H1 (cell line): Measurements from ENCODE around the gene SCAP. TPM values are rescaled to one million over a fixed set of nuclear protein-coding genes. Genes with fewer than 3 reads are reported as not detected.

Experiments used
- CTCF ChIA-PET: fragments of 300-600 bp; sonication (Branson Sonifier 250); formaldehyde crosslinking; loops from one replicate; lab custom pipeline; 2021; ENCODE audit not compliant: partially characterized antibody; lab: Charles Lee
- POLR2A ChIA-PET: fragments of 300-600 bp; sonication (Branson Sonifier 250); formaldehyde crosslinking; loops from one replicate; lab custom pipeline; 2021; ENCODE audit warnings: inconsistent platforms; ENCODE audit not compliant: partially characterized antibody; lab: Charles Lee
- DNase-seq, 2 experiments: peaks; one replicate each; pipeline versions ENCODE4 v3.0.0 to v3.0.0-alpha.2; 2010 to 2022; ENCODE audit warnings: low spot score in 2 of 2, low read depth in 1 of 2, mixed read lengths in 1 of 2
- FAIRE-seq: peaks from 2 replicates; lab custom pipeline; 2011; peaks lifted over from hg19 to GRCh38; lab: Jason Lieb, UNC
- H2AFZ ChIP-seq: 2 replicates; pipeline ENCODE4 v1.8.1; 2012; ENCODE audit warnings: low read length, inconsistent platforms
- H2AK5ac ChIP-seq: 2 replicates; pipeline ENCODE4 v1.6.1; 2013; ENCODE audit warnings: low read depth, low read length
- H2BK120ac ChIP-seq: replicated peaks from 2 replicates; pipeline ENCODE3; 2013; ENCODE audit warnings: low read depth, low read length, inconsistent platforms
- H2BK12ac ChIP-seq: 2 replicates; pipeline ENCODE4 v1.6.1; 2013; ENCODE audit warnings: low read depth, low read length
- H2BK15ac ChIP-seq: 2 replicates; pipeline ENCODE4 v1.6.1; 2013; ENCODE audit warnings: low read length
- H2BK20ac ChIP-seq: 2 replicates; pipeline ENCODE4 v1.6.1; 2013; ENCODE audit warnings: low read length
- H2BK5ac ChIP-seq: 2 replicates; pipeline ENCODE4 v1.6.1; 2013; ENCODE audit warnings: low read depth, low read length
- H3K14ac ChIP-seq: 2 replicates; pipeline ENCODE4 v1.6.1; 2013; ENCODE audit warnings: inconsistent platforms; ENCODE audit not compliant: insufficient read length
- H3K18ac ChIP-seq: 2 replicates; pipeline ENCODE4 v1.6.1; 2013; ENCODE audit warnings: low read length; ENCODE audit errors: extremely low read depth
- H3K23ac ChIP-seq: 2 replicates; pipeline ENCODE4 v1.6.1; 2013; ENCODE audit warnings: inconsistent platforms; ENCODE audit not compliant: insufficient read length
- H3K23me2 ChIP-seq: 2 replicates; pipeline ENCODE4 v1.6.1; 2013; ENCODE audit warnings: low read depth, low read length
- H3K27ac ChIP-seq: 2 replicates; pipeline ENCODE4 v1.6.1; 2011; ENCODE audit warnings: low read depth, low read length, inconsistent platforms
- H3K27me3 ChIP-seq, 4 experiments: replicated peaks in 1 of 4; 1 replicate in 1 of 4; 2 replicates in 3 of 4; pipeline versions ENCODE4 v1.6.1 to v1.8.1; 2011 to 2013; ENCODE audit warnings: low read length in 3 of 4, mild to moderate bottlenecking in 3 of 4, inconsistent platforms in 2 of 4, mixed read lengths in 2 of 4, moderate library complexity in 1 of 4; ENCODE audit not compliant: control insufficient read depth in 3 of 4, insufficient read depth in 3 of 4; ENCODE audit errors: extremely low read depth in 1 of 4
- H3K36me3 ChIP-seq, 4 experiments: 2 replicates each; pipeline versions ENCODE4 v1.6.1 to v1.8.1; 2011 to 2013; ENCODE audit warnings: mild to moderate bottlenecking in 4 of 4, low read length in 3 of 4, moderate library complexity in 2 of 4, control low read depth in 1 of 4, inconsistent platforms in 1 of 4; ENCODE audit not compliant: insufficient read depth in 4 of 4, control insufficient read depth in 2 of 4
- H3K4ac ChIP-seq: replicated peaks from 2 replicates; pipeline ENCODE3; 2013; ENCODE audit warnings: low read length, low read depth, mixed read lengths, inconsistent platforms; ENCODE audit not compliant: insufficient read length
- H3K4me1 ChIP-seq, 4 experiments: replicated peaks in 1 of 4; 1 replicate in 1 of 4; 2 replicates in 3 of 4; pipeline versions ENCODE4 v1.6.1 to v1.8.1; 2011 to 2013; ENCODE audit warnings: low read length in 3 of 4, inconsistent platforms in 2 of 4, mixed read lengths in 1 of 4; ENCODE audit not compliant: insufficient read depth in 4 of 4, control insufficient read depth in 3 of 4
- H3K4me2 ChIP-seq, 2 experiments: 2 replicates each; pipeline versions ENCODE4 v1.6.1 to v1.8.1; 2011 to 2013; ENCODE audit warnings: low read depth in 2 of 2, low read length in 2 of 2, control low read depth in 1 of 2, inconsistent platforms in 1 of 2, mild to moderate bottlenecking in 1 of 2; ENCODE audit not compliant: insufficient read depth in 1 of 2
- H3K4me3 ChIP-seq, 4 experiments: fragments of 200-600, 300-600 bp in 1 of 4; sonication (generic), shearing (Covaris generic), sonication (Bioruptor Twin) in 1 of 4; 2 replicates each; pipeline versions ENCODE4 v1.5.1 to v1.8.1; 2011 to 2016; ENCODE audit warnings: low read length in 4 of 4, low read depth in 3 of 4, control low read depth in 2 of 4, inconsistent platforms in 2 of 4, mild to moderate bottlenecking in 2 of 4, mixed read lengths in 1 of 4, moderate library complexity in 1 of 4; ENCODE audit not compliant: insufficient read depth in 2 of 4; ENCODE audit errors: extremely low read depth in 1 of 4
- H3K56ac ChIP-seq: replicated peaks from 2 replicates; pipeline ENCODE3; 2013; ENCODE audit warnings: low read depth, mild to moderate bottlenecking, mixed read lengths, low read length, inconsistent platforms; ENCODE audit not compliant: insufficient read length
- H3K79me1 ChIP-seq: 2 replicates; pipeline ENCODE4 v1.6.1; 2013; ENCODE audit warnings: low read depth, low read length, control low read depth
- H3K79me2 ChIP-seq, 2 experiments: 2 replicates each; pipeline versions ENCODE4 v1.6.1 to v1.8.1; 2012 to 2013; ENCODE audit warnings: low read length in 2 of 2, mild to moderate bottlenecking in 2 of 2, inconsistent platforms in 1 of 2; ENCODE audit not compliant: insufficient read depth in 2 of 2, control insufficient read depth in 1 of 2
- H3K9ac ChIP-seq, 4 experiments: replicated peaks in 1 of 4; 1 replicate in 1 of 4; 2 replicates in 3 of 4; pipeline versions ENCODE4 v1.6.1 to v1.8.1; 2011 to 2013; ENCODE audit warnings: low read depth in 3 of 4, low read length in 3 of 4, control low read depth in 2 of 4, mild to moderate bottlenecking in 2 of 4, moderate library complexity in 2 of 4, inconsistent platforms in 1 of 4; ENCODE audit errors: extremely low read depth in 1 of 4
- H3K9me3 ChIP-seq, 2 experiments: 2 replicates each; pipeline versions ENCODE4 v1.6.1 to v1.8.1; 2012 to 2013; ENCODE audit warnings: mild to moderate bottlenecking in 2 of 2, moderate library complexity in 2 of 2, control low read depth in 1 of 2, inconsistent platforms in 1 of 2, low read depth in 1 of 2, low read length in 1 of 2, mixed read lengths in 1 of 2; ENCODE audit not compliant: insufficient read depth in 2 of 2
- H4K20me1 ChIP-seq, 2 experiments: replicated peaks in 1 of 2; 2 replicates each; pipeline versions ENCODE3 to v1.8.1; 2011 to 2013; ENCODE audit warnings: inconsistent platforms in 2 of 2, low read length in 2 of 2, mild to moderate bottlenecking in 1 of 2; ENCODE audit not compliant: insufficient read depth in 2 of 2, control insufficient read depth in 1 of 2
- H4K5ac ChIP-seq: 2 replicates; pipeline ENCODE4 v1.6.1; 2013; ENCODE audit warnings: low read length, low read depth, mixed read lengths, inconsistent platforms; ENCODE audit not compliant: insufficient read length
- H4K8ac ChIP-seq: 2 replicates; pipeline ENCODE4 v1.8.0; 2013; ENCODE audit warnings: mild to moderate bottlenecking, moderate library complexity, low read length, inconsistent platforms; ENCODE audit not compliant: insufficient read depth; ENCODE audit errors: extremely low read depth
- H4K91ac ChIP-seq: replicated peaks from 2 replicates; pipeline ENCODE3; 2013; ENCODE audit warnings: low read length, mixed read lengths, inconsistent platforms; ENCODE audit not compliant: insufficient read length
- CEBPB ChIP-seq: IDR thresholded peaks from 2 replicates; pipeline ENCODE4 v1.6.1; 2012; ENCODE audit warnings: low read depth, low read length
- CREB1 ChIP-seq: IDR thresholded peaks from 2 replicates; pipeline ENCODE4 v1.6.1; 2012; ENCODE audit warnings: inconsistent platforms
- EGR1 ChIP-seq: IDR thresholded peaks from 2 replicates; pipeline ENCODE4 v1.6.1; 2011; ENCODE audit warnings: low read depth, low read length, borderline replicate concordance
- PHF8 ChIP-seq: fragments of 200-600 bp; sonication (generic); conservative IDR thresholded peaks from 2 replicates; pipeline ENCODE4 v1.7.1; 2012; ENCODE audit warnings: low read depth, mild to moderate bottlenecking, inconsistent platforms, low read length, moderate library complexity
- RAD21 ChIP-seq, 2 experiments: IDR thresholded peaks in 1 of 2; conservative IDR thresholded peaks in 1 of 2; 2 replicates each; pipeline ENCODE4 v1.6.1; 2011; ENCODE audit warnings: low read depth in 2 of 2, low read length in 2 of 2, improper control_type of control experiment in 1 of 2, inconsistent platforms in 1 of 2, mild to moderate bottlenecking in 1 of 2, moderate library complexity in 1 of 2
- TAF1 ChIP-seq: IDR thresholded peaks from 2 replicates; pipeline ENCODE4 v1.6.1; 2011; ENCODE audit warnings: mild to moderate bottlenecking, low read depth, low read length
- WGBS, 2 experiments: shearing (Covaris generic) in 1 of 2; methylation state at CpG; one replicate each; pipeline versions ENCODE4 v1.1.6 to v1.1.7; 2013 to 2015; ENCODE audit warnings: low lambda C conversion rate in 2 of 2, mixed read lengths in 2 of 2, inconsistent platforms in 1 of 2, low coverage in 1 of 2, missing lambda C conversion rate in 1 of 2; ENCODE audit not compliant: insufficient replicate concordance in 2 of 2, insufficient coverage in 1 of 2, insufficient read length in 1 of 2; ENCODE audit errors: extremely low coverage in 1 of 2, missing lambda C conversion rate in 1 of 2; 5-methylcytosine and 5-hydroxymethylcytosine counted together
- polyA plus RNA-seq, 7 experiments: library from polyadenylated mRNA; depleted of rRNA in 3 of 7; stranded (reverse) in 5 of 7; unstranded in 2 of 7; fragments of >200 nt in 5 of 7; fragments of 200-250 nt in 2 of 7; gene quantifications; 1 replicate in 5 of 7; 2 replicates in 1 of 7; 4 replicates in 1 of 7; pipeline versions ENCODE4 v1.2.1 to v1.2.3, GENCODE V29; 2011 to 2013; ENCODE audit warnings: missing spikeins in 2 of 7, mixed read lengths in 2 of 7
- total RNA-seq: library from RNA; stranded (reverse); fragmentation: NEBNext Ultra II Directional; extraction: Animal tissue kit (Norgen Biotek cat#: 25700); gene quantifications from 2 replicates; pipeline ENCODE4 v1.2.1, GENCODE V29; 2021

SCAP gene
- total and polyA plus RNA-seq, 2 of the 8 experiments (the other 6 are each of a cell fraction or from before 2014, with no cell fraction given): 74.0 to 114 TPM

DNA sequence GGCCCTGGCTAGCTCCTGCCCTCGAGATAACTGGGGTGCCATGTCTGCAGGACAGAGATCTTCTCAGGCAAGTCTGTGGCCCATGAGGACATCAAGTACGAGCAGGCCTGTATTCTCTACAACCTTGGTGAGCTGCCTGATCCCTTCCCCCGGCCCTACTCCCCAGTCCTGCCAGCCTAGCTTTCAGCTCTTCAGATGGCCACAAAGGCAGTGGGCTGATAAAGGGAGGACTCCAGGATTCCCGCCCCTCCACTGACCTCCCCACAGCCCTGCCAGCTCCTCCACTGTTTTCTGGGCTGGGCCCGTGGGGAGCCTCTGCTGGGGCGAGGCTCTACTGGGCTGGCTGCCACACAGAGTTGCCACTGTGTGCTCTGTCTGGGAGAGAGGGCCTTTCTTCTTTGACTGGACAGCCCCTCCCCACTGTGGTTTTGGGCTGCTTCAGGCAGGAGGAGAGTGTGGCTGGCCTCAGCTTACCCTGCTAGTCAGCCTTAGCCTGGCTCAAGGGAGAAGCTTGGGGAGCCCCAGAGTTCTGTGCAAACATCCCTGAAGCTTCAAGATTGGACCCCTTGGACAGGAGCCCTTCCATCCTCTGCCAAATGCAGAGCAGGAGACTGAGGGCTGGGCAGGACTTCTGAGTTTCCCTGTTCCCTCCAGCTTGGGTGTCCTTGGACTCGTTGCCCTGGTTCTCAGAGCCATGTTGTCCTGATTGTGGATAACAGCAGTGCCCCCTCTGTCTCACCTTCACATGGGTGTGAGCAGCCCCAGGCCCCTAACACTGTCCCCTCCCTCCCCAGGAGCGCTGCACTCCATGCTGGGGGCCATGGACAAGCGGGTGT, 70.6 kb downstream of the SCAP start:
- ChIA-PET CTCF (interaction anchor here (1.1 to 6.5 kb wide), 4 partner anchors 9 to 16 kb away, joined by 3 to 55 read pairs (median 6); no protein-coding TSS in a partner anchor), POLR2A (interaction anchor here (0.9 to 1.1 kb wide), 3 partner anchors 9 to 77 kb away, joined by 3 to 8 read pairs (median 4); no protein-coding TSS in a partner anchor)
- Histone ChIP-seq H3K14ac (no peak overlapping the region), H4K8ac (no peak overlapping the region), H3K27ac (no peak overlapping the region), H2BK20ac (no peak overlapping the region), H3K56ac (no peak overlapping the region), H4K20me1 (peaks cover 6 to 21% of the 10 kb centered on the region in 2 experiments), H3K4me2 (no peak overlapping the region), H2AK5ac (no peak overlapping the region), H3K18ac (no peak overlapping the region), H3K4me3 (no peak overlapping the region), H3K9ac (no peak overlapping the region), H2BK5ac (no peak overlapping the region; the same call in 1 of the 2 replicates), H3K79me2 (peaks cover 0 to 3% of the 10 kb centered on the region in 2 experiments; a peak in 1 of 4 replicates), H2BK12ac (no peak overlapping the region), H3K4ac (no peak overlapping the region), H2AFZ (no peak overlapping the region), H3K27me3 (no peaks in the 10 kb centered on the region), H2BK120ac (no peak overlapping the region), H3K79me1 (0 out of 2 replicates have a peak, but pooled peaks cover 2% of the 10 kb centered on the region), H4K91ac (no peak overlapping the region), H4K5ac (no peak overlapping the region), H3K23me2 (no peaks in the 10 kb centered on the region), H2BK15ac (no peak overlapping the region), H3K23ac (no peak overlapping the region), H3K4me1 (no peaks in the 10 kb centered on the region), H3K9me3 (no peaks in the 10 kb centered on the region), H3K36me3 (peaks cover 0 to 21% (median 11%) of the 10 kb centered on the region in 4 experiments; a peak in 6 of 8 replicates)
- DNase-seq (no peak), FAIRE-seq (no peak)
- WGBS, 2 experiments: 90% methylated on average over 9 of the region's 9 CpGs; no CpG with 5 or more reads in 1 of the 2 experiments
- no peak for TF ChIP-seq EGR1
- TF ChIP-seq RAD21 (IDR thresholded peaks at IDR 0.05 in 1 of 2, conservative IDR thresholded peaks at IDR 0.05 in 1 of 2; ENCODE audit: low read depth in 2 of 2, low read length in 2 of 2): no peak
- no peak for TF ChIP-seq CEBPB
- no peak for TF ChIP-seq CREB1
- no peak for TF ChIP-seq TAF1
- TF ChIP-seq PHF8: no peak
